Epithelial cell of prostate (primary cell): ENCODE measurements around the gene TRABD2A.
A peak's percentile ranks its signal among the peaks of the same experiment; 100 is the strongest.

ENCODE experiments used
- DNase-seq: peaks from one replicate; pipeline ENCODE4 v3.0.0-alpha.2; 2011; ENCODE audit warnings: low read depth, low spot score
- H3K27ac ChIP-seq: fragments of 450-650 bp; 2 replicates; pipeline ENCODE4 v1.5.1; 2017; ENCODE audit warnings: mild to moderate bottlenecking

The TRABD2A gene

GRCh38 chr2:84830758-84831500, 50.0 kb downstream of the TRABD2A start:
- DNase-seq, result no peak
- no peak overlapping the region for H3K27ac ChIP-seq

DNA sequence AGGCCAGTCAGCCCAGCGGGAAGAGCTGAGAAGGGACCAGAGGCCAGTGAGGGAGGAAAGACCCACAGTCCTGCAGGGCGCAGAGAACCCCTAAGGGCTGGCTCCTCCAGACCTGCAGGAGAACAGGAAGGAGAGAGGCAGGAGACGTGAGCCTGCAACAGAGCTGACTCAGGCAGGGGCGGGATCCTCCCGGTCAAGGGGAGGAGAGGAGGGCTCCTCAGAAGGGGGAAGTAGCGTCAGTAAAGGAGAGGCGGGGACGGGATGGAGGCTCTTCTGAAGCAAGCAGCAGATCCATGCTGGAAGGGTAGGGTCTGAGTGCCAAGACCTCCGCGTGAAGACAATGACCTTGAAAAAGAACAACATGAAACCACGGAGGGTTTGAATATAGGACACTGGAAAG, 50.8 kb downstream of the TRABD2A start:
- H3K27ac ChIP-seq, result no peak overlapping the region
- DNase-seq, result no peak

DNA sequence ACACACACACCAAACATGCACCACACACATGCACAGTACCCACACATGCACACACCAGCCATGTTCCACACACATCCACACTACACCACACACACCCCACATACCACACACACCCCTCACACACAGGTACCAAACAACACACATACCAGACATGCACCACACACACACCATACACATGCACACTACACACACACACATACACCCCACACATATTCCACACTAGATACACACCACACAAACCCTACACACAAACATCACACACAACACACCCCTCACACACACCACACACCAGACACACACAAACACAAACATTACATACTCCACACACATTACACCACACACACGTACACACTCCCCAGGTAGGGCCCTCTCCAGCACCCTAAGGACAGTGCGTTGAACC, 51.2 kb downstream of the TRABD2A start:
- no peak for DNase-seq
- no peak overlapping the region for H3K27ac ChIP-seq

GRCh38 chr2:84827978-84828575, 52.8 kb downstream of the TRABD2A start:
- DNase-seq, result no peak
- H3K27ac ChIP-seq, result no peak overlapping the region

- H3K27ac ChIP-seq, result no peak overlapping the region
- no peak for DNase-seq
Observed at GRCh38 chr2:84823788-84824187, 57.1 kb downstream of the TRABD2A start.

DNA sequence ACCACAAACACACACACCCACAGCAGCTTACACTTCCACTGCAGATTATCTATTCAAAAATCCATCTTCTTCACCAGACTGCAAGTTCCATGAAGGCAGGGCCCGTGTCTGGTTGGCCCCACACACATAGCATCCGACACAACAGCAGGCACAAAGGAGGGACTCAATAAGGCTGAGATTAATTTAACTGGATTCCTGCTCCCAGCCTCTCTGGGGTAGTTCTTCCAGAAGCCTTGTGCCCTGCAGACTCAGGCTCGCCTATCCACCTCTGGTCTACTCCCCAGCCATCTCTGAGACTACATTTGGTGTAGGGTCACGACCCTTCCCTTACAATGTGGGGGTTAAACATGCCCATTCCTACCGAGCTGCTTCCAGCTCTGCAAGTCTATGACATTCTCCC, 57.7 kb downstream of the TRABD2A start:
- no peak overlapping the region for H3K27ac ChIP-seq
- no peak for DNase-seq

- no peak overlapping the region for H3K27ac ChIP-seq
- DNase-seq, result no peak
Observed at GRCh38 chr2:84821806-84822205, 59.1 kb downstream of the TRABD2A start.

GRCh38 chr2:84817239-84817655, 63.6 kb downstream of the TRABD2A start:
- H3K27ac ChIP-seq, result no peak overlapping the region
- DNase-seq, result no peak

DNA sequence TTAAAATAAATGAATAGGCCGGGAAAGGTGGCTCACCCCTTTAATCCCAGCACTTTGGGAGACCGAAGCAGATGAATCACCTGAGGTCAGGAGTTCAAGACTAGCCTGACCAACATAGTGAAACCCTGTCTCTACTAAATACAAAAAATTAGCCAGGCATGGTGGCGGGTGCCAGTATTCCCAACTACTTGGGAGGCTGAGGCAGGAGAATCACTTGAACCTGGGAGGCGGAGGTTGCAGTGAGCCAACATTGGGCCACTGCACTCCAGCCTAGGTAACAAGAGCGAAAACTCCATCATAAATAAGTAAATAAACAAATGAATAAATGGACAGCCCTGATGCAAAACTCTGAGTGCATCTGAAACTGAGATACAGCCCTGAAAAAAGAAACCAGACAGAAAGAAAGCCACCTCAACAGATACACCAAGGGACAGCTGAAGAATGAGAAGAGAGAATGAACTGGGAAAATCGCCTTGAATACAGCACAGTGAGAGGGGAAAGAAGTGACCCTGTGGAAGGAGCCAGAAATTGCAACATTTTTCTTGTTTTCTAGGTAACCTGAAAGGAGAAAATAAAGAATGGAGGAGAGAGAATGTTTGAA, 64.4 kb downstream of the TRABD2A start:
- no peak overlapping the region for H3K27ac ChIP-seq
- no peak for DNase-seq

GRCh38 chr2:84815146-84815545, 65.7 kb downstream of the TRABD2A start:
- H3K27ac ChIP-seq, result no peak overlapping the region
- no peak for DNase-seq

- H3K27ac ChIP-seq, result no peak overlapping the region
- DNase-seq, result no peak
Observed at GRCh38 chr2:84811839-84812431, 68.9 kb downstream of the TRABD2A start.

DNA sequence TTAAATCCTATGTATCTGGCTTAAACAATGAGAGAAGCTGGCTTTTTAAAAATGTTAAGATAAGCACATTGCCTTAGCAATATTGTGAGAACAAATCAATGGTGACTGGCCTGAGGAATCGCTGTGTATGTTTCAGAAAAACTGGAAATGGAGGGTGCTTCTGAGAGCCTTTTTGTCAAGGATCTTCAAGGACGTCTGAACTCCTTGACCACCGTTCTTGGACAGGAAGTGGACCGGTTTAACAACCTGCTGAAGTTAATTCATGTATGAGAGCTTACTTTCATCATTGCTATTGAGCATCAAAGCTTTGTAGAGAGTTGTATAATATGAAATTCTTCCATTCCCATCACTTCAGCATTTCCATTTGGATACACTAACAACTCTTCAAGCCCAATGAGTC, 72.6 kb downstream of the TRABD2A start:
- DNase-seq, result no peak
- no peak overlapping the region for H3K27ac ChIP-seq

- no peak overlapping the region for H3K27ac ChIP-seq
- DNase-seq, result peak; percentile 49
Observed at GRCh38 chr2:84807063-84807485, 73.8 kb downstream of the TRABD2A start.

DNA sequence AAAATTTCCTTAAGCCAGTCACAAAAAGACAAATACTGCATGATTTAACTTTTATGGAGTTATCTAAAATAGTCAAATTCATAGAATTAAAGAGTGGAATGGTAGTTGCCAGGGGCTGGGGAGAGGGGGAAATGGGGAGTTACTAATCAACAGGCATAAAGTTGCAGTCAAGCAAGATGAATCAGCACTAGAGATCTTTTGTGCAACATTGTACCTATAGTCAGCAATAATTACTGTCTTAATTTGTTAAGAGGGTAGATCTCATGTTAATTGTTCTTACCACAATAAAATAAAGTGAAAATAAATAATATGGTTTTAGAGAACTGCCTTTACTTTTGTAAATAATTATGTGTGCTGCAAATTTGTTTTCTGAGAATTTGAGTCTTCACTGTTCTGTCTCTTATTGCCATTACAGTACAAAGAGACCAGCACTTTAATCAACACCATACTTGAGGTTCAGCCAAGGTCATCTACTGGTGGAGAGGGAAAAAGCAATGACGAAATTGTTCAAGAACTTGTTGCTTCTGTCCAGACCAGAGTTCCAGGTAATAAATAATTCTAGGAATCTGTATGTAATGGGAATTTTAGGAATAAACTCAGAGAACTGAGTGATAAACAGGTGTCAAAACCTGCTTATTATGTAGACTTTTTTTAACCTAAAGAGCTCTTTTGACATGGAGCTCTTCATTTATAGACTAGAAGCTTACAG, 75.5 kb downstream of the TRABD2A start:
- no peak for DNase-seq

DNA sequence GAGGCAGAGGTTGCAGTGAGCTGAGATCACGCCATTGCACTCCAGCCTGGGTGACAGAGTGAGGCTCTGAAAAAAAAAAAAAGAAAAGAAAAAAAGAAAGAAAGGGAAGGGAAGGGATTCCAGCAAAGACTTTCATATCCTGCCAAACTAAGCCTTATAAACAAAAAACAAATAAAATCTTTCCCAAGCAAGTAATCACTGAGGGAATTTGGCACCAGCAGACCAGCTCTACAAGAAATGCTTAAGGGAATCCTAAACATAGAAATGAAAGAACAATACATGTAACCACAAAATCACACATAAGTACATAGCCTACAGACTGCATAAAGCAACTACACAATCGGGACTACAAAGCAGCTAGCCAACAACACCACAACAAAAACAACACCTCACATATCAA, 79.1 kb downstream of the TRABD2A start:
- no peak overlapping the region for H3K27ac ChIP-seq
- no peak for DNase-seq

More for the DNA sequence above, 75.5 kb downstream of the TRABD2A start:
- H3K27ac ChIP-seq, result no peak overlapping the region

- DNase-seq, result no peak
- H3K27ac ChIP-seq, result no peak overlapping the region
Observed at GRCh38 chr2:84800194-84800805, 80.6 kb downstream of the TRABD2A start.

DNA sequence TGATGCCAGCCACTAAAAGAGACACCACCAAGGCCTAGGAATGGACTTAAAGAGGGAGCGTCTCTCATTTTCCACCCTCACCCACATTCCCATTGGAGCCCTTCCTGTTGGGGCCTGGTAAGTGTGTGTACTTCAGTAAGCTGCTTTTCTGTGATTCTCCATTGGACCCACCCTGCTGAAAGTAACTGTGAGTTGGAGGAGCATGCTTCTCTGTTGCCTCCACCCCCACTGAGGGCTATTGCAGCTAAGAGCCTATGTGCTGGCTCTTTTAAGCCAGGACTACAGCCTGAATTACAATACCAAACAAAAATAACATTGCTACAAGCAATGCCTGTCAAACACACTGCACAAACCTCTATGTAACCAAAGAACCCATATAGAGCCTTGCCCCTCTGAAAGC, 81.1 kb downstream of the TRABD2A start:
- DNase-seq, result no peak
- no peak overlapping the region for H3K27ac ChIP-seq

GRCh38 chr2:84797271-84797670, 83.6 kb downstream of the TRABD2A start:
- no peak for DNase-seq
- no peak overlapping the region for H3K27ac ChIP-seq

GRCh38 chr2:84796798-84797197, 84.1 kb downstream of the TRABD2A start:
- H3K27ac ChIP-seq, result no peak overlapping the region

GRCh38 chr2:84793641-84794040, 87.2 kb downstream of the TRABD2A start:
- no peak overlapping the region for H3K27ac ChIP-seq
- DNase-seq, result no peak

More at GRCh38 chr2:84796798-84797197, 84.1 kb downstream of the TRABD2A start:
- no peak for DNase-seq
